ENCODE data around the gene EIF4B.
A peak's percentile ranks its signal among the peaks of the same experiment; 100 is the strongest.

EIF4B gene

DNA sequence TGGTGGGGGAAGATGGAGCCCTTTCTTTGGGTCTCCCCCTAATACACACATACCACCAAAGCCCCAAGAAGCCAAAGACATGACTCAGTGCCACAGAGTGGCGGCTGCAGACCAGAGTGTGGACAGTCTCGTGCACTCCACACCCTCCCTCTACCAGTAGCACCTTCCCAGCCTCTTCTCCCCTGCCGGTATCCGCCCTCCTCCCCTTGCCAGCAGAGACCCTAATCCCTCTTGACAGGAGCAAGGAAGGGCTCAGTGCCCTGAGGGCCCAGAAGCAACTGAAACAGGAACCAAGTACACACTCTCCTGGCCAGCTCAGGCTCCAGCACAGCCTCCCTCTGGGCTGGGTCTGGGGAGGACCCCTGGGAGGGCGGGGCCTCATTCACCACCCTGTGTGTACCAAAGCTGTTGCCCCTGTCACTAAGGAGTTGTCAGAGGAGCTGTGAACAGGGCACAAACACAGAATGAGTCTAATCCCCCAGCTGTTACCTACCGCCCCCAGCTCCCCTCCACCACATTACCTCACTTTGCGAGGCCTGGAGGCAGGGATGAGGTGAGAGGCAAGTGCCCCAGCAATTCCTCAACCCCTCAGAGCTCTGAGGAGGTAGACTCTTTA lies 64.7 kb downstream of the EIF4B start:
- DNase-seq (ENCODE audit: low read depth): peak; percentile 36

DNA sequence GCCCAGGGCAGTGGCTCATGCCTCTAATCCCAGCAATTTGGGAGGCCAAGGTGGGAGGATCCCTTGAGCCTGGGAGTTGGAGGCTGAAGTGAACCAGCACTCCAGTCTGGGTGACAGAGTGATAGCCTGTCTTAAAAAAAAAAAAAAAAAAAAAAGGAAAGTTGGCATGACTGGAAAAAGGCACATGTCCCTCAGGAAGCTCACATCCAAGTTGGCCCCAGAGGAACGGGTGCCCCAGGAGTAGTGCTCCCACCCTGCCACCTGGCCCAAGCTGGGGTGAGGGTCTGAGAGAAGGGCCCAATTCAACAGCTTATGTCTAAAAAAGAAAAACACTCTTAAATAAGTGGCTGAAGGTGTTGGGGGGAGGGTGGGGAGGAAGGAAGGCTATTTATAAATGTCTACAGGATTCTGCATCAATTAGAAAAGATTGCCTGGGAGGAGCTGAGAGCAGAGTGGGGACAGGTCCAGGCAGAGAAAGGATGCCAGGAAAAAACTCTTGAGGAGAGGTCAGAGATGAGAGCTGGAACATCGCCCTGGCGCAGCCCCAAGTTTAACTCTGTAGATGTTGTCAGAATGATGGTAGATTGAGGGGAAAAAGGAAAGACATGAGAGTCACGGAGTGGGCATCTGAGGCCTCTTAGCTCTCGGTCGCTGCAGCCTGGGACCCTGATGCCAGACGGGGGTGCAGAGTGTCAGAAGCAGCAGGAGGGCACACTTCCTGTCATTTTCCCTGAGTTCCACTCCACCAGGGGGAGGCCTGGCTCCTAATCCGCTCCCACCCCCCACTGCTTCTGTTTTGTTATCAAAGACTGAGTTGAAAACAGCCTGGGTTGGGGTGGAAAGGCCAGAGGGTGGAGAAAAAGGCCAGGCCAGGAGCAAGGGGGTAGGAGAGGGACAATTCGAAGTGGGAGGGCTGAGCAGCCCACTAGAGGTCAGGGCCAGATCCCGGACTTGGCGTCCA lies 65.6 kb downstream of the EIF4B start:
- DNase-seq (ENCODE audit: low read depth): no peak

DNA sequence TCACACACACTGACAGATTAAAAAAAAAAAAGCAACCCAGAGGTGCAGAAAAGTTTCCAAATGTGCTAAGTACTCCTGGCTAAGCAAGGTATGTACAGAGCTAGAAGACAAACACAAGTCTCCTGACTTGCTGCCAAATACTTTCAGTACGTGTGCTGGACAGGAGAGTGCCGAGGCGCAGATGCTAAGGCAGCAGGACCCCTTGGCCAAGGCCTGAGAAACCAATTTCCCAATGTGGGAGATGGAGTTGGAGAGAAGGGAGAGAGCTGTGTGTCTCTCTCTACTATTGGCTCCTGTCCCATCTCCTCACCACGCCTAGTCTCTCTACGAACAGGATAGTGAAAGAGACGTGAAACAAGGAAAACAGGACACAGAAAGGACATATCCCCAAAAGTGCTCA lies 67.6 kb downstream of the EIF4B start:
- DNase-seq (ENCODE audit: low read depth): no peak

DNA sequence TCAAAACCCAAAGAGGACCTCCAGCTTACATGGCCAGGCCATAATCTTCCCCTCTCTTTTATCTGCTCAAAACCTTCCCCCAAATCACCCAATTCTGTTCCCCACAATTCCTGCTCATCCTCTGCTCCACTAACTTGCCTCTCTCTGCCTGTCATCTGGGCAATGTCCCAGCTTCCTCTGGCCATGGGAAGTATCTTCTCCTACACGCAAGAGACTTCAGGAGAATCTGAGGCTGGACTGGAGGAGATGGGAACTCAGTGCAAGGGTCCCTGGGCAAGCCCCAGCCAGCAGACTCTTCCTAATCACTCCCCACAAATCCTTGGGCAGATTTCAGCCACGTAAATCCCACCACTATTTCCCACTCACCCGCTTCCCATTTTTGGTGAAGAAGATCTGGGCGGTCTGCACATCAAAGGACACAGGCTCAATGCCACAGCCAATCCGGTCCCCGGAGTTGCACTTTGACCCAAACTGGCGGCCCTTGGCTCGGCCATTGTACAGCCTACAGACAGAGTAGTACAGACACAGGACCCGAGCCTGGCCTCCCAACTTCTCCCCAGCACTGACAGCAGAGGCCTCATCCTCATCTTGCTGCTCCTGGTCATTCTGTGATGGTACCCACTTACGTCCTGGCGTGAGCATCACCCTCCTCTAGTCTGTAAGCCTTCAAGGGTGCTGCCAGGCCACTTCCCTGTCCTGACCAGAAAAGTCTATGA lies 68.2 kb downstream of the EIF4B start:
- DNase-seq (ENCODE audit: low read depth): no peak

DNA sequence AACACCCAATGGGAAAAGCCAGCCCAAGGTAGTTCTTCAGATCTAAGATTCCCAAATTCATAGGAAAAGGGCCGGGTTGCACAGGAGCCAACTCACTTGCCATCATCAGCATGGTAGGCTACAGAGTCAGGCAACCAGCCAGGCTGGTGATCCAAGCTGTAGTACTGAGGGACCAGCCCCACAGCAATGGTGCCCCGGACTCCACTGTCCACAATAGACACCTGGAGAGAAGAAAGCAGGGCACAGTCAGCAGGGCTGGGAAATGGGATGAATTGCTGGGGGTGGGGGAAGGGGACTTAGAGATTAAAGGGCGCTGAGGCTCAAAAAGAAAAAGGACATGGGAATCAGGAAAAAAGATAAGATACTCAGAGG lies 68.7 kb downstream of the EIF4B start:
- DNase-seq (ENCODE audit: low read depth): no peak

DNA sequence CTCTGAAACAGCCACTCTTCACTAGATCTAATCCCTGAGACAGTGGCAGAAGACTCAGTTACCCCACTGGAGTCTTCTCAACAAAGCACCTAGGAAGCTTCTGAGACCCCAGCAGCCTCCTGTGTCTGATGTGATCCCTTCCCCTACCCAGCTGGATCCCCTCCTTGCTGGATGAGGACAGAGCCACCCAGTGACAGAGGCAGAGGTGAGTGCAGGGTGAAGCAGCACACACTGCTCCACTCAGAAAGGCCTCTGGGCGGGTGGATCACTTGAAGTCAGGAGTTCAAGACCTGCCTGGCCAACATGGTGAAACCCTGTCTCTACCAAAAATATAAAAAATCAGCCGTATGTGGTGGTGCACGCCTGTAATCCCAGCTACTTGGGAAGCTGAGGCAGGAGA lies 70.2 kb downstream of the EIF4B start:
- DNase-seq (ENCODE audit: low read depth): no peak

DNA sequence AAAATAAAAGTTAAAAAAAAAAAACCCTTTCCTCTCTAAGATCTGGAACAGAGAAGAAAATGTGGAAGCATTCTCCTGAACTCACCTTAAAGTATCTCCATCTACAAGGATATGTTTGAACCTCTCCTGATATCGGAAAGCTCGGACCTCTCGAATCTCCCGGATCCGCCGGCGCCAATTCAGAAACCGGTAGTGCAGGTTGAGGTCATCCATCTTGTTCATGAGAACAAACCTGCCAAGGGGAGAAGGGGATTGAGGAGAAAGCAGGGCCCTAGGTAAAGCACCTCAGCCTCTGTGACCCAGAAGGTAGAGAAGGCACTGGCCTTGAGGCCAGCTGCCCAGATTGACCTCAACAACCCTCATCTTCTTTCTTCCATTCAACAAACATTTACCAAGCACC lies 70.8 kb downstream of the EIF4B start:
- no peak for DNase-seq (ENCODE audit: low read depth)

DNA sequence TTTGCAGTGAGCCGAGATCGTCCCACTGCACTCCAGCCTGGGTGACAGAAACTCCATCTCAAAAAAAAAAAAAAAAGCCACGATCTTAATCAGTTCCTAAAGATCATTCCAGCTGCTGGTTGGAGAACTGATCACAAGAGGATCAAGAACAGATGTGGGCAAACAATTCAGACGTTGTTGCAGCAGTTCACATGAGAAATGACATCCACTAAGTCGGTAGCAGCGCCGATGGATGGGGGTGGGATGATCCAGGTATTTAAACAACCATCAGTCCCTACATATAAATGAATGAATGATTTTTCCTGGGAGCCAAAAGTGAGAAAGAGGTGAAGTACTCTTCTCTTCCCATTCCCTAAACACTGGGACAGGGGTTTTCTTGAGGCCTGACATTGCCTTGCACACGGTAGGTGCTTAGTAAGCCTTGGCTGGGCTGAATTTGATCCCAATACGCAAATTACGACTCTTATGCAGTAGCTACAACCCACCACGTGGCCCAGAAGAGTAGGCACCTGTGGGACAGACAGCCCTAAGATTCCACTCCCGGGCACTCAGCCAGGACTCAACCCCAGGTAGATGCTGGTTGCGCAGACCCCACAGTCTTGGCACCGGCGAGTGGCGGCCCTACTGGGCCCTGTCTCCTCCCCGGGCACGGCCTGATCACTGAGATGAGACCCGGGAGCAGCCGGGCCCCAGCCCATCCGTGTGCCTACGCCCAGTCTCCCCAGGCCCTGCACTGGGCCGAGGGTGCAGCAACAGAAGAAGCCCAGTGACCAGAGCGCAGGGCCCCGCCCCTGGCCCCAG lies 72.4 kb downstream of the EIF4B start:
- peak; percentile 58 for DNase-seq (ENCODE audit: low read depth)

DNA sequence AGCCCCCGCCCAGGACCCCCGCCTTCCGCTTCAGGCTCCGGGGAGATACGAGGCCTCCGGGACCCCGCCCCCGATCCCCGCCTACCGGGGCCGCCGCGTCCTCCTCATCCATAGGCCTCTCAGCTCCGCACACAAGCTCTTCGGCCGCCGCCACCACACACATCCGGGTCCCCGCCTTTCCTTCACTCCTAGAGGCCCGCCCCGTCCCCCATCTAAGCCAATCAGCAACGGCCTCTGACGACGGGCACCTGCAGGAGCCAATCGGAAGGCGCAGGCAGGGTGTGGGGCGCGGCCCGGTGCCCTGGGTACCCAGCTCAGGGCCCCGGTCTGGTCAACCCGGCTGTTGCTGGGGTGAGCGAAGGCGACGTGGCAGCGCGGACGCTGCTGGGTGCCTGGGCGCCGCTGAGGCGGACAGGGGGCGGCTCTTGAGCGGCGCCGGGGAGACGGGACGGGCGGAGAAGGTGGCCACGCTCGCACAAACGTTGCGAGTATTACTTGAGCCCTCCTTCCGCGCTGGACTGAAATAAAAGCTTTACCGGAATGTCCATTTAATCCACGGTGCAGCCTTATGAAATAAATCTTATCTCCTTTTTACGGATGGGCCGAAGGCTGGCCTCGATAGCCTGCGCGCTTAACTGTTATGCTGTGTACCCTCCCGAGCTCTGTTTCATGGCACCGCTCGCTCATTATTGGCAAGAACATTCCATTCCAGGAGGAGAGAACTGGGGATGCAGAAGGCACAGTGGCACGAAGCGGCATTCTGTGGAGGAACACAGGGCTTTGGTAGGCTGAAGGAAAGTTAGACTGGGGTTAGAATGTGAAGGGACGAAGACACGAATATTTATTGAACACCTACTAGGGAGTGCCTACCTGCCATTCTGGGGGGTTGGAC lies 73.2 kb downstream of the EIF4B start, which contains the start of gene SPRYD3:
Gene SPRYD3, minus strand, starts transcription at position 165 of the 892 bp plus-strand sequence. Its CDS starts 57 bp downstream, at position 108.
- DNase-seq (ENCODE audit: low read depth): peak; percentile 97

DNA sequence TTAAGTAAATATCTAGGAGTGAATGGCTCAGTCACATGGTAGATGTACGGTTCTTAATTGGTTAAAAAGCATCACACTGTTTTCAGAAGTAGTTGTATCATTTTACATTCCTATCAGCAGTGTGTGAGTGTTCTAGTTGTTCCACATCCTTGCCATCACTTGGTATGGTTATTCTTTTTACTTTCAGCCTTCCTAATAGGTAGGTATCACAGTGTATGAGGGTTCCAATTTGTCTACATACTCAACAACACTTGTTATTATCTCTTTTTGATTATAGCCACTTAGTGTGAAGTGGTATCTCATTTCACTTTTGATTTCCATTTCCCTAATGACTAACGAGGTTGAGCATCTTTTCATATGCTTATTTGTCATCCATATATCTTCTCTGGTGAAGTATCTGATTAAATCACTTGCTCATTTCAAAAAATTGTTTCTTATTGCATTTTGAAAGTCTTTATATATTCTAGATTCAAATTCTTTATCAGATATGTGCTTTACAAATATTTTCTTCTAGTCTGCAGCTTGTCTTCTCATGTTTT lies 76.5 kb downstream of the EIF4B start:
- DNase-seq (ENCODE audit: low read depth): no peak

DNA sequence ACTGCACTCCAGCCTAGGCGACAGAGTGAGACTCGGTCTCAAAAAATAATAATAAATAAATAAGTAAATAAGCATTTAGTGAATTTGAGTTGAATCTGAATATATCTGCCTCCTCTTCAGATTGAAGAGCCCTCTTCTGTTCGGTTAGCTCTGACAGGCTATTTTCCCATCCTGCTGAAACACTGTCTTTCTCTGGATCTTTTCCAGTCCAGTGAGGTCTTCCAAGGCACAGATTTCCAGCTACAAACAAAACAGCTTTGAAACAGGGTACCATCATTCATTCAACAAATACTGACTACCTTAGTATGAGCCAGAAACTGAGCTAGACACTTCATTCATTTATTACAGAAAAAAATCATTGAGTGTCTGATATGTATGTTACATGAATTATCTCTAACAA lies 80.1 kb downstream of the EIF4B start:
- no peak for DNase-seq (ENCODE audit: low read depth)

DNA sequence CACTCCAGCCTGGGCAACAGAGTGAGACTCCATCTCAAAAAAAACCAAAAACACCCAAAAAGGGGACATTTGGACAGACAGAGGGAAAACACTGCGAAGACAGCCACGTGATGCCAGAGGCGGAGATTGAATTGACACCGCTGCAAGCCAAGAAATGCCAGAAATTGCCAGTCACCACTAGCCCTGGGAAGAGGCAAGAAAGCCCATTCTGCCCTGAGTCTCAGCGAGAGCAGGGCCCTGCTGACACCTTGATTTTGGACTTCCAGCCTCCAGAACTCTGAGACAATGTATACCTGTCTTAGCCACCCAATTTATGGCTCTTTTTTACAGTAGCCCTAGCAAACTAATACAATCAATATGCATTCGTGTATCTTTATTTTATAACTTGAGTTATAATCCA lies 83.8 kb downstream of the EIF4B start:
- no peak for DNase-seq (ENCODE audit: low read depth)

DNA sequence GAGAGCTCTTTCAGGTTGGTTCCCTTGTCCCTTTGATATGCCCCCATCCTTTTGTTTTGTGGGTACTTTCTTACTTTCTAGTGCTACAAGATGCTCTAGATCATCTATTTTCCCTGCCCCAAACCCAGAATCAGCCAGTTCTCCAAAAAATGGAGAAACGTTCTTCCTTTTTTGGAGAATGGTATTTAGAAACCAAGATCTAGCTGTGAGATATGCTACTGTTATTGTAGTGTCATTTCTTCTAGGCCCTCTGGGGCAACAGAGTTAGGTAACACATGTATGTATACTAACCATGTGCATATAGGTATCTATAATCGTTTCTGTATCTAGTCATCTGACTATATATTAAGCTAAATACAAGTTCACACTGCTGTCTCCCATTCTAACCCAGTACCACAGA lies 84.3 kb downstream of the EIF4B start:
- no peak for DNase-seq (ENCODE audit: low read depth)

DNA sequence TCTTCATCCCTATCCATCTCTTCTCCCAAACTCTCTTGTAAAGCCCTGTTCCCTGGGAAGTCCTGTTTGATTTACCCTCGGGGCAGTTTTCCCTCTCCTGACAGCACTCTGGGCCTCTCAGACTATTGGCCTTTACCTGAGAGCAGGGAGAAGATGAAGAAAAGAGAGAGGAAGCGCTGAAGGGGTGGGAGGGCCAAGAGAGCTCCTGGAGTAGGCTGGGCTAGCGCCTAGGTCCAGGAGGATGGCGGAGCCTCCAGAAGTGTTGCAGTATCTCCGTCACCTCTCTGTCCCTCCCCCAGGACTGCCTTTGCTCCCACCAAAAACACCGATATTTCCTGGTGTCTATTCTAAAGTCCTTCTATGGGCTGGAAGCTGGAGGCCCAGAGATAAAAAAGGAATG lies 85.5 kb downstream of the EIF4B start:
- no peak for DNase-seq (ENCODE audit: low read depth)

Measured in ELR (cell line).